Pancreas (tissue), 10 donors: ENCODE results near the gene GPN3. TPM values are rescaled to one million over a fixed set of nuclear protein-coding genes. Genes with fewer than 3 reads are reported as not detected.
"Not testable (repeated sequence)": the region's sequence is repeated elsewhere in the genome, so short reads cannot be mapped to it uniquely, and the experiment has no call there.

Experiments used
- ATAC-seq, 4 donors: fragments of 200-7000 bp; cut with Tn5 transposase; one replicate each; pipeline versions ENCODE4 v1.8.0 to v1.9.1; 2020; ENCODE audit warnings: mild to moderate bottlenecking in 4 of 4, moderate library complexity in 4 of 4
- DNase-seq, 6 donors: peaks; one replicate each; pipeline ENCODE4 v3.0.0-alpha.2; 2020
- FAIRE-seq: peaks from 2 replicates; lab custom pipeline; 2012; peaks lifted over from hg19 to GRCh38; lab: Jason Lieb, UNC
- H3K27ac ChIP-seq, 4 donors: fragments of 200-600 bp; sonication (generic); 1 replicate in 3 of 4; 2 replicates in 1 of 4; pipeline versions ENCODE4 v1.5.0 to v1.8.0; 2020
- H3K27me3 ChIP-seq, 4 donors: fragments of 200-600 bp; one replicate each; pipeline ENCODE4 v1.8.0; 2021
- H3K36me3 ChIP-seq, 3 donors: fragments of 200-600 bp; sonication (generic) in 1 of 3; one replicate each; pipeline versions ENCODE4 v1.5.0 to v1.8.0; 2020 to 2021
- H3K4me1 ChIP-seq, 3 donors: fragments of 200-600 bp; one replicate each; pipeline ENCODE4 v1.8.0; 2021
- H3K4me3 ChIP-seq, 4 donors: fragments of 200-600 bp; sonication (generic) in 2 of 4; one replicate each; pipeline versions ENCODE4 v1.5.0 to v1.8.0; 2020 to 2021
- H3K9me3 ChIP-seq, 4 donors: fragments of 200-600 bp; one replicate each; pipeline ENCODE4 v1.8.0; 2021
- CTCF ChIP-seq, 4 donors: fragments of 200-600 bp; sonication (generic) in 3 of 4; IDR thresholded peaks; one replicate each; pipeline versions ENCODE4 v1.5.0 to v1.8.0; 2021; ENCODE audit warnings: antibody characterized with exemption in 4 of 4
- WGBS, 2 donors: extraction: QIAGEN DNeasy Blood & Tissue Kit; methylation state at CpG; one replicate each; pipeline ENCODE4 v1.1.7; 2013; 5-methylcytosine and 5-hydroxymethylcytosine counted together
- intact Hi-C, 3 donors: fragments of 100-400 bp; cut with DNase I; formaldehyde crosslinking; loops; one replicate each; pipeline versions ENCODE4 v1.11.1 to v1.14.2; 2022
- polyA plus RNA-seq, 2 donors: library from polyadenylated mRNA; stranded (reverse); fragments of 200-250 nt; gene quantifications; one replicate each; pipeline ENCODE4 v1.2.3, GENCODE V29; 2013
- total RNA-seq, 6 donors: library from RNA; stranded (reverse); fragmentation: NEBNext Ultra II Directional in 4 of 6; extraction: Animal tissue kit (Norgen Biotek cat#: 25700) in 4 of 6; gene quantifications; one replicate each; pipeline versions ENCODE4 v1.2.1 to v1.2.4, GENCODE V29; 2021 to 2023
- donor health status: healthy with polysubstance abuse.
- donor health status: DM: no; HTN: no; CAD: no; lungs with moderate emphysema.
- donor health status: DM: no; HTN: no; CAD: no.
- donor health status: control.
- donor health status: control.
- donor health status: Bipolar disorder and iron deficiency.
- donor health status: DM: yes; HTN: yes; CAD: no.
- donor health status: DM: no; HTN: no; CAD: no.
- donor health status: DM: no; HTN: no; CAD: no.
- donor health status: DM: yes; HTN: yes; CAD: no.

Gene GPN3
- total and polyA plus RNA-seq, 8 donors: 6.8 to 11.5 (median 10.2) TPM

- TF ChIP-seq CTCF (IDR thresholded peaks at IDR 0.05): no peak
- FAIRE-seq (no peak), DNase-seq (no peak), ATAC-seq (no peak)
- no peaks in the 10 kb centered on the region for H3K36me3 ChIP-seq
- H3K27ac ChIP-seq: no peak overlapping the region
- no peak overlapping the region for H3K4me3 ChIP-seq
- no peaks in the 10 kb centered on the region for H3K9me3 ChIP-seq
- no peaks in the 10 kb centered on the region for H3K27me3 ChIP-seq
- WGBS, 2 donors: 42 to 56% methylated on average over 3 of the region's 3 CpGs
- H3K4me1 ChIP-seq: no peaks in the 10 kb centered on the region
- intact Hi-C loops: loop anchor here (10.0 kb wide), 2 partner anchors 316 to 326 kb away; no protein-coding TSS in a partner anchor
These were observed 46.8 kb downstream of the GPN3 start for GRCh38 chr12:110421159-110421661.

DNA sequence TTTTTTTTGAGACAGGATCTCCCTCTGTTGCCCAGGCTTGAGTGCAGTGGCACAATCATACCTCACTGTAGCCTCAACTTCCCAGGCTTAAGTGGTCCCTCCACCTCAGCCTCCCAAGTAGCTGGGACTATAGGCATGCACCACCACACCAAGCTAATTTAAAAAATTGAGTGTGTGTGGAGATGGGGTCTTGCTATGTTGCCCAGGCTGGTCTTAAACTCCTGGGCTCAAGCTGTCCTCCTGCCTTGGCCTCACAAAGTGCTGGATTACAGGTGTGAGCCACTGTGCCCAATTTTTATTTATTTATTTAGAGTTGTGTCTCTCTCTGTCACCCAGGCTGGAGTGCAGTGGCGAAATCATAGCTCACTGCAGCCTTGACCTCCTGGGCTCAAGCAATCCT is 47.4 kb downstream of the GPN3 start:
- not testable (repeated sequence) for H3K9me3 ChIP-seq, H3K4me3 ChIP-seq, H3K27ac ChIP-seq, H3K27me3 ChIP-seq, H3K4me1 ChIP-seq, ATAC-seq, H3K36me3 ChIP-seq, FAIRE-seq, DNase-seq
- intact Hi-C loops: loop anchor here (10.0 kb wide), 2 partner anchors 316 to 326 kb away; no protein-coding TSS in a partner anchor
- 81 to 88% methylated on average over 1 of the region's 1 CpG for WGBS, 2 donors

- intact Hi-C loops, H3K36me3 ChIP-seq, H3K9me3 ChIP-seq, FAIRE-seq, ATAC-seq, H3K4me3 ChIP-seq, DNase-seq, H3K27me3 ChIP-seq, H3K27ac ChIP-seq, H3K4me1 ChIP-seq: not testable (repeated sequence)
- WGBS, 2 donors: 80 to 92% methylated on average over 3 of the region's 3 CpGs
These were observed 50.9 kb downstream of the GPN3 start for GRCh38 chr12:110417113-110417512.

- FAIRE-seq, intact Hi-C loops, H3K27ac ChIP-seq, H3K9me3 ChIP-seq, DNase-seq, H3K36me3 ChIP-seq, H3K4me3 ChIP-seq, H3K4me1 ChIP-seq, H3K27me3 ChIP-seq, ATAC-seq: not testable (repeated sequence)
- 71 to 84% methylated on average over 6 of the region's 6 CpGs for WGBS, 2 donors
These were observed 58.0 kb downstream of the GPN3 start for GRCh38 chr12:110410086-110410485.

DNA sequence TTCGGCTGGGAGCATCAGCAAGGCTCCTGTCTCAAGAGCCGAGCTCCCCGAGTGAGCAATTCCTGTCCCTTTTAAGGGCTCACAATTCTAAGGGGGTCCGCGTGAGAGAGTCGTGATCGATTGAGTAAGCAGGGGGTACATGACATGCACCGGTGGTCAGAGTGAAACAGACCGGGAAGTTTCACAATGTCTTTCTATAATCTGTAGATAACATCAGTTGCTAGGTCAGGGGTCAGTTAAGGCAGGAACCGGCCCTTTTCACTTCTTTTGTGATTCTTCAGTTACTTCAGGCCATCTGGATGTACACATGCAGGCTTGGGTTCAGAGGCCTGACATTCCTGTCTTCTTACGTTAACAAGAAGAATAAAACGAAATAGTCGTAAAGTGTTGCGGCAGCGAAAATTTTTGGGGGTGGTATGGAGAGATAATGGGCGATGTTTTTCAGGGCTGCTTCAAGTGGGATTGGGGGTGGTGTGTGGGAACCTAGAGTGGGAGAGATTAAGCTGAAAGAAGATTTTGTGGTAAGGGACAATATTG is 62.9 kb downstream of the GPN3 start:
- H3K27me3 ChIP-seq, DNase-seq, H3K4me1 ChIP-seq, H3K27ac ChIP-seq, intact Hi-C loops, FAIRE-seq, H3K9me3 ChIP-seq, H3K36me3 ChIP-seq, ATAC-seq, H3K4me3 ChIP-seq: not testable (repeated sequence)
- WGBS, 2 donors: 92 to 93% methylated on average over 16 of the region's 16 CpGs

- peak overlapping the region; percentile 86 to 98 (median 90) for H3K27ac ChIP-seq
- no peaks in the 10 kb centered on the region for H3K36me3 ChIP-seq
- intact Hi-C loops: no loop called here
- peak overlapping the region; percentile 58 to 99 (median 98) for H3K4me3 ChIP-seq
- ATAC-seq: peak; percentile 83 to 90 (median 86)
- peak; percentile 66 to 90 (median 76) for DNase-seq
- no peaks in the 10 kb centered on the region for H3K27me3 ChIP-seq
- H3K4me1 ChIP-seq: peaks cover 0 to 8% (median 7%) of the 10 kb centered on the region in 3 donors
- no peak for TF ChIP-seq CTCF (IDR thresholded peaks at IDR 0.05)
- H3K9me3 ChIP-seq: no peaks in the 10 kb centered on the region
- FAIRE-seq: no peak
- WGBS, 2 donors: 18 to 19% methylated on average over 21 of the region's 21 CpGs
These were observed 63.9 kb downstream of the GPN3 start for GRCh38 chr12:110403976-110404682.
